ENCODE results near the gene MAPRE2. TPM values are rescaled to one million over a fixed set of nuclear protein-coding genes. Genes with fewer than 3 reads are reported as not detected.
A peak's percentile ranks its signal among the peaks of the same experiment; 100 is the strongest.

Gene MAPRE2
- total and polyA plus RNA-seq, 10 donors = 18.8 to 62.9 (median 45.1) TPM

- peak overlapping the region in 7 of 8 donors; percentile 23 to 90 (median 79) for H3K27ac ChIP-seq
- intact Hi-C loops (cut with DNase I; ENCODE audit: low total_unique reads) = no loop called here
Measured at GRCh38 chr18:35051641-35052377, 10.6 kb downstream of the MAPRE2 start.

GRCh38 chr18:35054401-35054800 is 13.2 kb downstream of the MAPRE2 start:
- Histone ChIP-seq H3K27me3 (replicated peaks in 1 of 7) (no peaks in the 10 kb centered on the region), H3K9me3 (no peaks in the 10 kb centered on the region), H3K27ac (no peak overlapping the region), H3K4me1 (peaks cover 22 to 85% (median 34%) of the 10 kb centered on the region in 6 donors), H3K36me3 (no peaks in the 10 kb centered on the region), H3K4me3 (no peak overlapping the region)
- TF ChIP-seq POLR2A (IDR thresholded peaks at IDR 0.05) (no peak), POLR2AphosphoS5 (IDR thresholded peaks at IDR 0.05) (no peak), CTCF (IDR thresholded peaks at IDR 0.05 in 8 of 11, conservative IDR thresholded peaks at IDR 0.05 in 3 of 11) (no peak)
- DNase-seq = no peak
- intact Hi-C loops (cut with DNase I; ENCODE audit: low total_unique reads) = no loop called here
- 76 to 85% (median 85%) methylated on average over 9 of the region's 9 CpGs for WGBS, 5 donors

More at GRCh38 chr18:35051641-35052377, 10.6 kb downstream of the MAPRE2 start:
- WGBS, 5 donors = 72 to 89% (median 82%) methylated on average over 2 of the region's 2 CpGs
- no peaks in the 10 kb centered on the region for H3K36me3 ChIP-seq
- H3K9me3 ChIP-seq = no peaks in the 10 kb centered on the region
- H3K4me1 ChIP-seq = peaks cover 22 to 87% (median 45%) of the 10 kb centered on the region in 6 donors
- no peak overlapping the region for H3K4me3 ChIP-seq
- H3K27me3 ChIP-seq (replicated peaks in 1 of 7) = no peaks in the 10 kb centered on the region
- TF ChIP-seq CTCF (IDR thresholded peaks at IDR 0.05 in 8 of 11, conservative IDR thresholded peaks at IDR 0.05 in 3 of 11) = no peak
- TF ChIP-seq POLR2A (IDR thresholded peaks at IDR 0.05) = no peak
- no peak for TF ChIP-seq POLR2AphosphoS5 (IDR thresholded peaks at IDR 0.05)
- no peak for DNase-seq

GRCh38 chr18:35055105-35055504 is 13.9 kb downstream of the MAPRE2 start:
- peaks cover 17 to 85% (median 34%) of the 10 kb centered on the region in 6 donors for H3K4me1 ChIP-seq
- intact Hi-C loops (cut with DNase I; ENCODE audit: low total_unique reads) = no loop called here
- H3K27me3 ChIP-seq (replicated peaks in 1 of 7) = no peaks in the 10 kb centered on the region
- 94 to 97% (median 95%) methylated on average over 7 of the region's 7 CpGs for WGBS, 5 donors
- no peak overlapping the region for H3K4me3 ChIP-seq
- TF ChIP-seq POLR2AphosphoS5 (IDR thresholded peaks at IDR 0.05) (no peak), CTCF (IDR thresholded peaks at IDR 0.05 in 8 of 11, conservative IDR thresholded peaks at IDR 0.05 in 3 of 11) (no peak), POLR2A (IDR thresholded peaks at IDR 0.05) (no peak)
- no peaks in the 10 kb centered on the region for H3K36me3 ChIP-seq
- no peak overlapping the region for H3K27ac ChIP-seq
- no peaks in the 10 kb centered on the region for H3K9me3 ChIP-seq
- DNase-seq = no peak

GRCh38 chr18:35055726-35056125 is 14.5 kb downstream of the MAPRE2 start:
- Histone ChIP-seq H3K9me3 (no peaks in the 10 kb centered on the region), H3K4me3 (no peak overlapping the region), H3K27me3 (replicated peaks in 1 of 7) (no peaks in the 10 kb centered on the region), H3K4me1 (peaks cover 11 to 85% (median 29%) of the 10 kb centered on the region in 6 donors), H3K27ac (no peak overlapping the region), H3K36me3 (no peaks in the 10 kb centered on the region)
- WGBS, 5 donors = 87 to 96% (median 94%) methylated on average over 1 to 2 of the region's 2 CpGs
- TF ChIP-seq POLR2A (IDR thresholded peaks at IDR 0.05) (no peak), CTCF (IDR thresholded peaks at IDR 0.05 in 8 of 11, conservative IDR thresholded peaks at IDR 0.05 in 3 of 11) (no peak), POLR2AphosphoS5 (IDR thresholded peaks at IDR 0.05) (no peak)
- intact Hi-C loops (cut with DNase I; ENCODE audit: low total_unique reads) = no loop called here
- DNase-seq = no peak
